BLaER1 treated with 17β-estradiol and CSF1 and Interleukin-3, amounts not matched to agents 10 nM and 100 nM (cell line): ENCODE data around the gene PRR5L.
A peak's percentile ranks its signal among the peaks of the same experiment; 100 is the strongest.

Experiments used
- H3K27ac ChIP-seq, 11 experiments: shearing (Covaris generic); formaldehyde crosslinking; 2 replicates each; pipeline ENCODE4 v1.8.1; 2022
- H3K27me3 ChIP-seq, 11 experiments: shearing (Covaris generic); formaldehyde crosslinking; 2 replicates each; pipeline ENCODE4 v1.8.1; 2022
- H3K36me3 ChIP-seq, 11 experiments: shearing (Covaris generic); formaldehyde crosslinking; 2 replicates each; pipeline ENCODE4 v1.8.1; 2022
- H3K4me1 ChIP-seq, 10 experiments: shearing (Covaris generic); formaldehyde crosslinking; 2 replicates each; pipeline ENCODE4 v1.8.1; 2022
- H3K4me2 ChIP-seq, 11 experiments: shearing (Covaris generic); formaldehyde crosslinking; 2 replicates each; pipeline ENCODE4 v1.8.1; 2022
- H3K4me3 ChIP-seq, 10 experiments: shearing (Covaris generic); formaldehyde crosslinking; 2 replicates each; pipeline ENCODE4 v1.8.1; 2022
- H3K9ac ChIP-seq, 11 experiments: shearing (Covaris generic); formaldehyde crosslinking; 2 replicates each; pipeline ENCODE4 v1.8.1; 2022
- H3K9me3 ChIP-seq, 11 experiments: shearing (Covaris generic); formaldehyde crosslinking; replicated peaks in 1 of 11; 2 replicates each; pipeline ENCODE4 v1.8.1; 2022
- H4K20me1 ChIP-seq, 11 experiments: shearing (Covaris generic); formaldehyde crosslinking; 2 replicates each; pipeline ENCODE4 v1.8.1; 2022
- Cebpa-rat ChIP-seq, 11 experiments: shearing (Covaris generic); IDR thresholded peaks; 2 replicates each; pipeline ENCODE4 v1.8.1; 2022

The PRR5L gene

GRCh38 chr11:36289226-36289852 lies 6.7 kb upstream of the PRR5L start, which contains the start of gene COMMD9:
TSS of gene COMMD9 (minus strand) at chr11:36289424. CDS start at chr11:36289412, 12 bp downstream.
- Histone ChIP-seq H4K20me1 (peaks cover 0 to 21% (median 8%) of the 10 kb centered on the region in 11 experiments; a peak in 4 of 22 replicates), H3K4me2 (peak within 1 kb of the TSS; percentile 80 to 97 (median 90)), H3K4me3 (peak within 1 kb of the TSS; percentile 69 to 90 (median 77)), H3K4me1 (peaks cover 14 to 25% (median 18%) of the 10 kb centered on the region in 10 experiments), H3K9me3 (no peaks in the 10 kb centered on the region), H3K9ac (peak within 1 kb of the TSS; percentile 70 to 88 (median 82)), H3K36me3 (no peaks in the 10 kb centered on the region), H3K27ac (peak within 1 kb of the TSS; percentile 51 to 91 (median 75); a peak in 21 of 22 replicates), H3K27me3 (no peaks in the 10 kb centered on the region)
- no peak for TF ChIP-seq Cebpa-rat (IDR thresholded peaks at IDR 0.05)

- H3K4me1 ChIP-seq = peaks cover 14 to 19% (median 18%) of the 10 kb centered on the region in 10 experiments
- no peaks in the 10 kb centered on the region for H3K27me3 ChIP-seq
- no peak for TF ChIP-seq Cebpa-rat (IDR thresholded peaks at IDR 0.05)
- no peak overlapping the region for H3K9ac ChIP-seq
- peaks cover 0 to 3% (median 0%) of the 10 kb centered on the region in 11 experiments; a peak in 1 of 22 replicates for H4K20me1 ChIP-seq
- H3K4me3 ChIP-seq = no peak overlapping the region
- no peak overlapping the region for H3K4me2 ChIP-seq
- no peak overlapping the region for H3K27ac ChIP-seq
- H3K36me3 ChIP-seq = no peaks in the 10 kb centered on the region
- no peaks in the 10 kb centered on the region for H3K9me3 ChIP-seq
Measured at GRCh38 chr11:36292311-36292722, 3.8 kb upstream of the PRR5L start.

DNA sequence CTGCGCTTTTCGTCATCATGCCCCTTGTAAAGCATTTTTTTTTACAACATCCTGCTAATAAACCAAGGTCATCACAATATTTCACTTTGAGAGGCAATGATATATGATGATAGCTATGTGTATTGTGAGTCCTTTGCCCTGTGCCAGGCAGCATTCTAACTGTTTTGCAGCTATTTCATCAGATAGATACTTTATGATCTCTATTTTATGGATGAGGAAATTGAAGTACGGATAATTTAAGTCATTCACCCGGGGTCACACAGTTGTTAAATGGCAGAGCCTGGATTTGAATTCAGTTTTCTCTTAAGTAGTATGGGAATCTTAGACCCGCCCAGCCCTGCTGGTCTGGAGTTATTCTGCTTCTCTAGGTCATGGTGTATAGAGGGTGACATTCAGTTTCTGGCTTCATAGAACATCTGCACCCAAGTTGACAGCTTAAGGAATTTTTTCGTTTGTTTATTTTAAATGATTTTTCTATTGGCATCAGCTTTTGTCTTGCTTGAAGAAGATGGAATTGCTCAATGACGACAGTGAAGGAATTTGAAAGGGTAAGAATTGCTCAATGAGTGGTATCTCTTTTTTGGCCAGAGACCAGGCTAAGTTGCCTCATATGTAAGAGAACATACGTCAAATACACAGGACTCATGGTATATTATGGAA lies 926 bp downstream of the PRR5L start:
- no peak for TF ChIP-seq Cebpa-rat (IDR thresholded peaks at IDR 0.05)
- Histone ChIP-seq H3K4me1 (no peaks in the 10 kb centered on the region), H3K36me3 (no peaks in the 10 kb centered on the region), H3K9me3 (no peaks in the 10 kb centered on the region), H4K20me1 (no peaks in the 10 kb centered on the region), H3K4me3 (no peak overlapping the region), H3K27me3 (no peaks in the 10 kb centered on the region), H3K9ac (no peak overlapping the region), H3K27ac (no peak overlapping the region), H3K4me2 (no peak overlapping the region)

DNA sequence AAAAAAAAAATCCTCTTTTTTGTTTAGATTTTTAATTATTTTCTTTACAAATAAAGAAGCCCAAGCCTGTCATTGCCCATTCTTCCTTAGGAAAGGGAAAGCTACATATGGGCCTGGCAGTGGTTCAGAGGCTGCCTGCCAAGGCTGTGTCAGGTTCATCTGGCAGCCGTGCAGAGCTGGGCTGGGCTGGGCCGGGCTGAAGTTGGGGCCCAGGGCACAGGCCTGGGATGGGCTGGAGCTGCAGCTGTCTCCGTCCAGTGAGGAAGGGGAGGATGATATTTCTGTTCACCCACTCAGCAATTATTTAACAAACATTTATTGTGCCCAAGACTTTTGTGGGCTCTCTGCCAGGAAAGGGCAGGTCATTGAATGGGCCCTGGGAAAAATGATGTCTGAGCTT lies 4.6 kb downstream of the PRR5L start:
- no peak for TF ChIP-seq Cebpa-rat (IDR thresholded peaks at IDR 0.05)
- no peak overlapping the region for H3K4me3 ChIP-seq
- no peaks in the 10 kb centered on the region for H3K27me3 ChIP-seq
- H3K4me2 ChIP-seq = no peak overlapping the region
- H3K27ac ChIP-seq = no peak overlapping the region
- no peaks in the 10 kb centered on the region for H3K36me3 ChIP-seq
- H3K9me3 ChIP-seq = no peaks in the 10 kb centered on the region
- H4K20me1 ChIP-seq = no peaks in the 10 kb centered on the region
- H3K9ac ChIP-seq = no peak overlapping the region
- H3K4me1 ChIP-seq = peaks cover 0 to 15% (median 0%) of the 10 kb centered on the region in 10 experiments; a peak in 5 of 20 replicates

DNA sequence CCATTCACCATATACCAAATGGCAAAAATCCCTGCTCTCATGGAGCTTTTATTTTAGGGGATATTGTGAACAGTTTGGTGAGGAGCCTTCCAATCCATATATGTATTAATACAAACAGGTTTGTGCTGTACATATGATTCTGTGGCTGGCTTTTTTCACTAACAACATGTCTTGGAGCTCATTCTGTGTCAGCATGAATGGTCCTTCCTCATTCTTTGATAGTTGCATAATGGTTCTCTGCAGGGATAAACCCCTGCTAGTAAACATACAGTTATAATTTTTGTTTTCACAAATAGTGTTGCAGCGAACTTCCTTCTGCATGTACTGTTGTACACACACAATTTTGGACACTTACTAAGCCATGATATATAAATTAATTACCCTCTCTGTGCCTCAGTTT lies 8.3 kb downstream of the PRR5L start:
- Histone ChIP-seq H3K4me1 (peaks cover 0 to 21% (median under 1%) of the 10 kb centered on the region in 10 experiments; a peak in 8 of 20 replicates), H4K20me1 (no peaks in the 10 kb centered on the region), H3K27me3 (no peaks in the 10 kb centered on the region), H3K27ac (no peak overlapping the region), H3K9ac (no peak overlapping the region), H3K4me3 (no peak overlapping the region), H3K4me2 (peak overlapping the region in 2 of 11 experiments; percentile 61 to 67; a peak in 4 of 22 replicates), H3K9me3 (peaks cover 0 to 7% (median 0%) of the 10 kb centered on the region in 11 experiments; a peak in 4 of 22 replicates), H3K36me3 (no peaks in the 10 kb centered on the region)
- TF ChIP-seq Cebpa-rat (IDR thresholded peaks at IDR 0.05) = no peak

- H3K4me1 ChIP-seq = peaks cover 5 to 21% (median 7%) of the 10 kb centered on the region in 10 experiments; a peak in 19 of 20 replicates
- H3K9me3 ChIP-seq = peaks cover 0 to 7% (median 0%) of the 10 kb centered on the region in 11 experiments; a peak in 4 of 22 replicates
- no peak overlapping the region for H3K4me3 ChIP-seq
- no peak overlapping the region for H3K27ac ChIP-seq
- H3K36me3 ChIP-seq = no peaks in the 10 kb centered on the region
- no peak overlapping the region for H3K9ac ChIP-seq
- H3K27me3 ChIP-seq = no peaks in the 10 kb centered on the region
- peak overlapping the region in 2 of 11 experiments; percentile 61 to 67; a peak in 2 of 22 replicates for H3K4me2 ChIP-seq
- no peaks in the 10 kb centered on the region for H4K20me1 ChIP-seq
- TF ChIP-seq Cebpa-rat (IDR thresholded peaks at IDR 0.05) = no peak
Measured at GRCh38 chr11:36305047-36305446, 9.0 kb downstream of the PRR5L start.

- Histone ChIP-seq H3K27me3 (no peaks in the 10 kb centered on the region), H3K9ac (no peak overlapping the region), H3K36me3 (no peaks in the 10 kb centered on the region), H3K4me2 (no peak overlapping the region), H3K9me3 (peaks cover 0 to 7% (median 0%) of the 10 kb centered on the region in 11 experiments; a peak in 4 of 22 replicates), H3K4me1 (peaks cover 10 to 24% (median 17%) of the 10 kb centered on the region in 10 experiments; a peak in 19 of 20 replicates), H3K4me3 (no peak overlapping the region), H4K20me1 (no peaks in the 10 kb centered on the region), H3K27ac (no peak overlapping the region)
- TF ChIP-seq Cebpa-rat (IDR thresholded peaks at IDR 0.05) = no peak
Measured at GRCh38 chr11:36306888-36307287, 10.8 kb downstream of the PRR5L start.

GRCh38 chr11:36308577-36308976 lies 12.5 kb downstream of the PRR5L start:
- no peak overlapping the region for H3K27ac ChIP-seq
- peaks cover 0 to 7% (median 0%) of the 10 kb centered on the region in 11 experiments; a peak in 4 of 22 replicates for H3K9me3 ChIP-seq
- no peak overlapping the region for H3K9ac ChIP-seq
- H3K4me3 ChIP-seq = no peak overlapping the region
- no peak for TF ChIP-seq Cebpa-rat (IDR thresholded peaks at IDR 0.05)
- no peaks in the 10 kb centered on the region for H3K36me3 ChIP-seq
- no peak overlapping the region for H3K4me2 ChIP-seq
- peaks cover 13 to 35% (median 19%) of the 10 kb centered on the region in 10 experiments; a peak in 19 of 20 replicates for H3K4me1 ChIP-seq
- no peaks in the 10 kb centered on the region for H3K27me3 ChIP-seq
- H4K20me1 ChIP-seq = no peaks in the 10 kb centered on the region

- Histone ChIP-seq H3K4me3 (no peak overlapping the region; a peak in 1 of 20 replicates), H3K4me1 (peaks cover 6 to 44% (median 25%) of the 10 kb centered on the region in 10 experiments; a peak in 19 of 20 replicates), H3K27ac (no peak overlapping the region), H3K9ac (no peak overlapping the region), H3K36me3 (no peaks in the 10 kb centered on the region), H3K27me3 (no peaks in the 10 kb centered on the region), H4K20me1 (no peaks in the 10 kb centered on the region), H3K9me3 (peaks cover 0 to 7% (median 0%) of the 10 kb centered on the region in 11 experiments; a peak in 4 of 22 replicates), H3K4me2 (peak overlapping the region in 8 of 11 experiments; percentile 15 to 73 (median 64); a peak in 15 of 22 replicates)
- no peak for TF ChIP-seq Cebpa-rat (IDR thresholded peaks at IDR 0.05)
Measured at GRCh38 chr11:36309779-36310178, 13.7 kb downstream of the PRR5L start.
